ENCODE results near the gene ABCF2. TPM values are rescaled to one million over a fixed set of nuclear protein-coding genes. Genes with fewer than 3 reads are reported as not detected.

Gene ABCF2
- polyA plus RNA-seq, 1 of the 3 experiments (the other 2 are of a cell fraction): 75.4 TPM

GRCh38 chr7:151235091-151235787, 8.2 kb upstream of the ABCF2 start:
- H3K4me1 ChIP-seq (ENCODE audit: control insufficient read depth in 1 of 2, insufficient read depth in 2 of 2, low read depth in 1 of 2, low read length in 1 of 2): peaks cover 6 to 19% of the 10 kb centered on the region in 2 experiments
- ChIA-PET CTCF (interaction anchor here (0.8 to 7.7 kb wide), 3 partner anchors 10 to 87 kb away, joined by 3 to 122 read pairs (median 5); no protein-coding TSS in a partner anchor), POLR2A (no interaction called here)
- peaks cover 81% of the 10 kb centered on the region for H3K79me2 ChIP-seq (ENCODE audit: insufficient read depth)
- H3F3A ChIP-seq (replicated peaks; ENCODE audit: insufficient read depth): peaks cover 10% of the 10 kb centered on the region
- no peak overlapping the region for H2AFZ ChIP-seq (ENCODE audit: low read depth)
- no peak overlapping the region for H3K4me3 ChIP-seq (ENCODE audit: low read depth in 2 of 2, low read length in 1 of 2)
- TF ChIP-seq JUND (IDR thresholded peaks at IDR 0.05): no peak
- no peak for DNase-seq
- 98% methylated on average over 18 of the region's 28 CpGs for WGBS (ENCODE audit: low lambda C conversion rate)
- H4K20me1 ChIP-seq (ENCODE audit: insufficient read depth): peaks cover 67% of the 10 kb centered on the region
- no peaks in the 10 kb centered on the region for H3K9me2 ChIP-seq
- no peaks in the 10 kb centered on the region for H3K27me3 ChIP-seq (ENCODE audit: insufficient read depth)
- H3K9ac ChIP-seq: no peak overlapping the region
- H3K9me3 ChIP-seq: no peaks in the 10 kb centered on the region
- H3K36me3 ChIP-seq (replicated peaks in 1 of 2; ENCODE audit: control insufficient read depth in 1 of 2, insufficient read depth in 2 of 2, low read length in 1 of 2): peaks cover 43 to 55% of the 10 kb centered on the region in 2 experiments
- H3K4me2 ChIP-seq: no peak overlapping the region
- no peak overlapping the region for H3K27ac ChIP-seq (ENCODE audit: low read depth in 2 of 2, low read length in 1 of 2)

GRCh38 chr7:151233804-151234203, 6.8 kb upstream of the ABCF2 start:
- Histone ChIP-seq H3K4me3 (ENCODE audit: low read depth in 2 of 2, low read length in 1 of 2) (peak overlapping the region; percentile 95 to 100), H3K4me2 (peak overlapping the region; percentile 94), H2AFZ (ENCODE audit: low read depth) (no peak overlapping the region), H3K9ac (peak overlapping the region; percentile 97), H3K4me1 (ENCODE audit: control insufficient read depth in 1 of 2, insufficient read depth in 2 of 2, low read depth in 1 of 2, low read length in 1 of 2) (peaks cover 6 to 19% of the 10 kb centered on the region in 2 experiments), H4K20me1 (ENCODE audit: insufficient read depth) (peaks cover 57% of the 10 kb centered on the region), H3K27ac (ENCODE audit: low read depth in 2 of 2, low read length in 1 of 2) (peak overlapping the region in 1 of 2 experiments; percentile 84; a peak in 3 of 4 replicates), H3K9me2 (no peaks in the 10 kb centered on the region), H3K9me3 (no peaks in the 10 kb centered on the region), H3K36me3 (replicated peaks in 1 of 2; ENCODE audit: control insufficient read depth in 1 of 2, insufficient read depth in 2 of 2, low read length in 1 of 2) (peaks cover 41 to 43% of the 10 kb centered on the region in 2 experiments), H3K27me3 (ENCODE audit: insufficient read depth) (no peaks in the 10 kb centered on the region), H3K79me2 (ENCODE audit: insufficient read depth) (peaks cover 69% of the 10 kb centered on the region), H3F3A (replicated peaks; ENCODE audit: insufficient read depth) (peaks cover 9% of the 10 kb centered on the region)
- WGBS (ENCODE audit: low lambda C conversion rate): 85% methylated on average over 9 of the region's 9 CpGs
- POLR2A ChIA-PET: interaction anchor here (2.1 kb wide), 1 partner anchor 10 kb away, joined by 18 read pairs; no protein-coding TSS in a partner anchor
- CTCF ChIA-PET: interaction anchor here (1.2 to 7.7 kb wide), 2 partner anchors 11 to 22 kb away, joined by 3 to 122 read pairs; no protein-coding TSS in a partner anchor
- DNase-seq: peak; percentile 29
- TF ChIP-seq YY1 (IDR thresholded peaks at IDR 0.05; ENCODE audit: low read depth) (no peak), TAF1 (IDR thresholded peaks at IDR 0.05; ENCODE audit: borderline replicate concordance, low read depth, low read length) (no peak), ZBTB33 (IDR thresholded peaks at IDR 0.05; ENCODE audit: borderline replicate concordance, low read depth) (no peak)
- TF ChIP-seq, protein P1, sequence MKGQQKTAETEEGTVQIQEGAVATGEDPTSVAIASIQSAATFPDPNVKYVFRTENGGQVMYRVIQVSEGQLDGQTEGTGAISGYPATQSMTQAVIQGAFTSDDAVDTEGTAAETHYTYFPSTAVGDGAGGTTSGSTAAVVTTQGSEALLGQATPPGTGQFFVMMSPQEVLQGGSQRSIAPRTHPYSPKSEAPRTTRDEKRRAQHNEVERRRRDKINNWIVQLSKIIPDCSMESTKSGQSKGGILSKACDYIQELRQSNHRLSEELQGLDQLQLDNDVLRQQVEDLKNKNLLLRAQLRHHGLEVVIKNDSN (IDR thresholded peaks at IDR 0.05; ENCODE audit: borderline replicate concordance, low read depth): no peak
- TF ChIP-seq, protein P2, sequence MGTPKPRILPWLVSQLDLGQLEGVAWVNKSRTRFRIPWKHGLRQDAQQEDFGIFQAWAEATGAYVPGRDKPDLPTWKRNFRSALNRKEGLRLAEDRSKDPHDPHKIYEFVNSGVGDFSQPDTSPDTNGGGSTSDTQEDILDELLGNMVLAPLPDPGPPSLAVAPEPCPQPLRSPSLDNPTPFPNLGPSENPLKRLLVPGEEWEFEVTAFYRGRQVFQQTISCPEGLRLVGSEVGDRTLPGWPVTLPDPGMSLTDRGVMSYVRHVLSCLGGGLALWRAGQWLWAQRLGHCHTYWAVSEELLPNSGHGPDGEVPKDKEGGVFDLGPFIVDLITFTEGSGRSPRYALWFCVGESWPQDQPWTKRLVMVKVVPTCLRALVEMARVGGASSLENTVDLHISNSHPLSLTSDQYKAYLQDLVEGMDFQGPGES (IDR thresholded peaks at IDR 0.05; ENCODE audit: low read depth, low read length): no peak

Data from SK-N-SH (cell line).